Fibroblast of skin of abdomen (primary cell): ENCODE results near the gene NRSN2.
A peak's percentile ranks its signal among the peaks of the same experiment; 100 is the strongest.
"Not testable (repeated sequence)": the region's sequence is repeated elsewhere in the genome, so short reads cannot be mapped to it uniquely, and the experiment has no call there.

Source experiments
- DNase-seq: peaks from one replicate; pipeline ENCODE4 v3.0.0-alpha.2; 2013

NRSN2 gene

GRCh38 chr20:325045-325888 is 21.6 kb upstream of the NRSN2 start, which contains the start of gene SOX12:
TSS of gene SOX12 (plus strand) at chr20:325552. CDS start at chr20:325925, 373 bp downstream.
- peak; percentile 94 for DNase-seq

GRCh38 chr20:325889-326644 is 20.8 kb upstream of the NRSN2 start:
- DNase-seq, result peak; percentile 65

GRCh38 chr20:326645-327185 is 20.2 kb upstream of the NRSN2 start:
- no peak for DNase-seq

GRCh38 chr20:327186-328026 is 19.5 kb upstream of the NRSN2 start:
- DNase-seq, result peak; percentile 97

- DNase-seq, result no peak
Observed at GRCh38 chr20:328027-328974, 18.6 kb upstream of the NRSN2 start.

GRCh38 chr20:328975-329695 is 17.8 kb upstream of the NRSN2 start:
- DNase-seq, result no peak

GRCh38 chr20:329851-330232 is 17.1 kb upstream of the NRSN2 start:
- no peak for DNase-seq

- peak; percentile 71 for DNase-seq
Observed at GRCh38 chr20:330233-331149, 16.4 kb upstream of the NRSN2 start.

- no peak for DNase-seq
Observed at GRCh38 chr20:334578-334977, 12.3 kb upstream of the NRSN2 start.

- not testable (repeated sequence) for DNase-seq
Observed at GRCh38 chr20:336040-336439, 10.9 kb upstream of the NRSN2 start.

- DNase-seq, result peak; percentile 81
Observed at GRCh38 chr20:341682-342081, 5.2 kb upstream of the NRSN2 start.

GRCh38 chr20:343107-343506 is 3.8 kb upstream of the NRSN2 start:
- no peak for DNase-seq

GRCh38 chr20:346033-346639 is 775 bp upstream of the NRSN2 start:
- no peak for DNase-seq

GRCh38 chr20:347317-347639 is 367 bp downstream of the NRSN2 start:
- DNase-seq, result no peak

GRCh38 chr20:347640-348484 is 951 bp downstream of the NRSN2 start:
- peak; percentile 96 for DNase-seq

GRCh38 chr20:348972-349841 is 2.3 kb downstream of the NRSN2 start:
- DNase-seq, result no peak

- DNase-seq, result no peak
Observed at GRCh38 chr20:353166-353565, 6.3 kb downstream of the NRSN2 start.
